HTR-8/SVneo (cell line): Measurements from ENCODE around the gene CDC42SE2.
"Not testable (repeated sequence)": the region's sequence is repeated elsewhere in the genome, so short reads cannot be mapped to it uniquely, and the experiment has no call there.

ENCODE experiments used
- DNase-seq: peaks from one replicate; pipeline ENCODE4 v3.0.0; 2011; ENCODE audit warnings: low spot score, mixed read lengths; ENCODE audit not compliant: insufficient read length
- FAIRE-seq: peaks from 2 replicates; lab custom pipeline; 2011; peaks lifted over from hg19 to GRCh38; lab: Jason Lieb, UNC

CDC42SE2 gene

DNA sequence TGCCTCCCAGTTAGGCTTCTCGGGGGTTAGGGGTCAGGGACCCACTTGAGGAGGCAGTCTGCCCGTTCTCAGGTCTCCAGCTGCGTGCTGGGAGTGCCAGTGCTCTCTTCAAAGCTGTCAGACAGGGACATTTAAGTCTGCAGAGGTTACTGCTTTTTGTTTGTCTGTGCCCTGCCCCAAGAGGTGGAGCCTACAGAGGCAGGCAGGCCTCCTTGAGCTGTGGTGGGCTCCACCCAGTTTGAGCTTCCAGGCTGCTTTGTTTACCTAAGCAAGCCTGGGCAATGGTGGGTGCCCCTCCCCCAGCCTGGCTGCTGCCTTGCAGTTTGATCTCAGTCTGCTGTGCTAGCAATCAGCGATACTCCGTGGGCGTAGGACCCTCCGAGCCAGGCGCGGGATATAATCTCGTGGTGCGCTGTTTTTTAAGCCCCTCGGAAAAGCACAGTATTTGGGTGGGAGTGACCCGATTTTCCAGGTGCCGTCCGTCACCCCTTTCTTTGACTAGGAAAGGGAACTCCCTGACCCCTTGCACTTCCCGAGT is 48.5 kb downstream of the CDC42SE2 start:
- not testable (repeated sequence) for FAIRE-seq, DNase-seq

DNA sequence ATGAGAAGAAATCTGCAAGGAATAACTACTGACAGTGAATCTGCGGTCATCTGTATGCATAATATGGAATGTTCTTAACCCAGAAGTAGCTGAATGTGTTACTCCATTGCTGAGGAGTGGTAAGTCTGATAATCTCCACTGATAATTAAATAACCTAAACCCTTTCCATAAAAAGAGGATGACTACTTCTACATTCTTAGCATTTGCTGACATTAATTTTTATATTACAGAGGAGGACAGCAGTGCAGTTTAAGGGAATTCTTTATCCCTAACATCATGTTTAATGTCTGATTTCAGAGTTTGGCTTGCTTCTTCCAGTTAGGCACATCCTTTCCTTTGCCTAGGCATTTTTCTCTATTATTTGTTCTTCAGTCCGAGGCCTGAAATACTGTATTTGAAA is 52.2 kb downstream of the CDC42SE2 start:
- no peak for DNase-seq
- FAIRE-seq, result no peak

GRCh38 chr5:131316822-131317221 is 53.0 kb downstream of the CDC42SE2 start:
- FAIRE-seq (no peak), DNase-seq (no peak)

DNA sequence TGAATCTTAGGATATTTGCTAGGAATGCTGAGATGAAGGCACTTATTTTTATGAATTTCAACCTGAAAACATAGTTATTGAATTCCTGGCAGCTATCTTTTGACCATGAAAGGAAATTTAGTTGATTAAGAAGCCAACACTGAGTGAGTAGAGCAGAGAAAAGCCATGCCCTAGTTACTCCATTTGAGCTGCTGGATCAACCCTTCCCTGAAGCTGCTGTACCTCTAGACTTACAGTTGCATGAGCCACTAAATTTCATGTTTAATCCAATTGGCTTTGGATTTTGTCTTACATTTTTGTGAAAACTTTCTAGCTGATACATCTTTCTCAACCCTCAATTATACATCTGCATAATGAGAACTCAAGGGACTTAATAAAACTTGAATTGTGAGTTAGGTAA is 54.6 kb downstream of the CDC42SE2 start:
- FAIRE-seq (no peak), DNase-seq (no peak)

DNA sequence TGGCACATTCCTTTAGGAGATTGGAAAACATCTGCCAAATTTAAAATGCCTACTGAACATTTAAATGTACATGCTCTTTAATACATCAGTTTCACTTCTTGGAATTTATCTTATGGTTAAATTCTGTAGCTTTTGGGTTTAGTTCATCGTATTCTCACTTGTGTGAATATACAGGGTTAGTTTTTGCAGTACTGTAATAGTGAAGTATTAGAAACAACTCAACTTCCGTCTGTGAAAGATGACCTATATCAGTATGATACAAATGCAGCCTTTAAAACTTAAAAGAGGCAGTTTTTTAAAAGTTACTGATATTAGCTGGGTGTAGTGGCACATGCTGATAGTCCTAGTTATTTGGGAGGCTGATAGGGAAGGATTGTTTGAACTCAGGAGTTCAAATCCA is 57.2 kb downstream of the CDC42SE2 start:
- DNase-seq (no peak), FAIRE-seq (no peak)

DNA sequence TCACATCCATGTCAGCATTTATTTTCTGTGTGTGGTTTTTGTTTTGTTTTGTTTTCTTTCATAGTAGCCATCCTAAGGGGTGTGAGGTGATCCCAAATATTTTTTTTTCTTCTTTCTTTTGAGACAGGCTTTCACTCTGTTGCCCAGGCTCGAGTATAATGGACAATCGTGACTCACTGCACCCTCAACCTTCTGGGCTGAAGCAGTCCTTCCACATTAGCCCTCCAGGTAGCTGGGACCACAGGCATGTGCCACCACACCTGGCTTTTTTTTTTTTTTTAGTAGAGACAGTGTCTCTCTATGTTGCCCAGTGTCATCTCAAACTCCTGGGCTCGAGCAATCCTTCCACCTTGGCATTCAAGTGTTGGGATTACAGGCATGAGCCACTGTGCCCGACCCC is 59.1 kb downstream of the CDC42SE2 start:
- DNase-seq (no peak), FAIRE-seq (no peak)

DNA sequence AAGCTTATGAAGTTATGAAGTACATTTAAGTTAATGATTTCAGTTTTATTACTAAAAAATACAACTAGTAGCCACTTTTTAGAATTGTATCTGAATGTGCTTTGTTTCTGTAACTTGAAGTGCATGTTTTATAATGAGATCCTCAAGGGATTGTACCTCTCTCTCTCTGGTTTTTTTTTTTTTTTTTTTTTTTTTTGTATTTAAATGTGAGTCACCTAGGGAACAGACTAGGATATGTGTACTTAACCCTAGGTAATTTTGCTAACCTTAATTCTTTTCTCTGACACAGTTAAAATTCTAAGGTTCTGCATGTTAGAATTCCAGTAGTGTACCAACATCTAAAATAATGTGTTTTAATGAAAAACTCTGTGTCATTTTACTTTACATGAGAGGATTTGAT is 59.5 kb downstream of the CDC42SE2 start:
- DNase-seq, result no peak

DNA sequence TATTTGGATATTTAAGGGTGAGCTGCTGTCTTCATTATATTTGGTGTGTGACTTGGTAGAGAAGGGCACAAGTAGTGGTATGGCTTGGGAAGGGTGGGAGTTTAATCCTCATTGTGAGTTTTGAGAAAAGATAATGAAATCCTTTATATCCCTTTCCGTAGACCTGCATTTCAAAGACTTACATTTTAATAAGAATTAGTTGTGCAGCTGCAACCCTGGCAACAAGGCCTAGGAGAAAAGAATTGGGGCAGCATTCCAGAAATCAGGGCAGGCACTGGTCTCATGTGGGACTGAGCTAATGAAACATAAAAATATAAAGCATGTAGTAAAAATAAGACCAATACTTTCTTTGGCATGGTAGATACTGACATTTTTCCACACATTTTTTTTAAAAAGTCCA is 60.5 kb downstream of the CDC42SE2 start:
- FAIRE-seq (no peak), DNase-seq (no peak)

More for the DNA sequence above, 59.5 kb downstream of the CDC42SE2 start:
- FAIRE-seq, result no peak

DNA sequence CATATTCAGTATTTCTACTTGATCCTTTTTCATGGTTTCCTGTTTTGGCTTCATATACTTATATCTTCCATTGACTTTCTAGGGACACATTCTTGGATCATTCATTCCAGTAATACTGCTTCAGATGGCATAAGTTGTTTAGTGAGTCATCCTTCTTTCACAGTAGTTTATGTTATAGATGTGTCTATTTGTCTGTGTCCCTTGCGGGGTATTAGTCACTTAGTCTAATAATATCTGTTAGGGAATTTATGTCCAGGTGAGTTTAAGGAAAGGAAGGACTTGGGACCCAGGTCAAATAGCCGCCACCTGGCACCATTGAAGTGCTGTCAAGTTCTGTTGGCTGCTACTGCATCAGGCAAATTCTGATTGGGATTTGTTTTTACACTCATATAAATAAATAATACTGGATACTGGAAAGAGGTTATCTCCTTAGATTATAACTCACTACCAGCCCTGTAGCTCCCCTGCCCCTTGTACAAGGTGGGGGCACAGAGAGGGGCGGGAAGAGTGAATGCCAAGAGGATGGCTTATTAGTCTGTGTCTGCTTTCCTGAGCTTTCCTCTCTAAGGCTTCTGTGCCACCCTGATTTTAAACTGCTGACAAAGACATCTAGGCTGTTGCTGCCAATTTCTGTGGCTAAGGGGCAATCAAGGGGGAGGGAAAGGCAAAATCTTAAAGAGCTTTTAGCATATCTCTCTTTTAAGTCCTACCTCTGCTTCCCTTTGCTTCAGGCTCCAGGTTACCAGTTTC is 64.9 kb downstream of the CDC42SE2 start:
- DNase-seq, result peak; percentile 54
- FAIRE-seq, result no peak

GRCh38 chr5:131329286-131329560 is 65.4 kb downstream of the CDC42SE2 start:
- DNase-seq (no peak), FAIRE-seq (no peak)

DNA sequence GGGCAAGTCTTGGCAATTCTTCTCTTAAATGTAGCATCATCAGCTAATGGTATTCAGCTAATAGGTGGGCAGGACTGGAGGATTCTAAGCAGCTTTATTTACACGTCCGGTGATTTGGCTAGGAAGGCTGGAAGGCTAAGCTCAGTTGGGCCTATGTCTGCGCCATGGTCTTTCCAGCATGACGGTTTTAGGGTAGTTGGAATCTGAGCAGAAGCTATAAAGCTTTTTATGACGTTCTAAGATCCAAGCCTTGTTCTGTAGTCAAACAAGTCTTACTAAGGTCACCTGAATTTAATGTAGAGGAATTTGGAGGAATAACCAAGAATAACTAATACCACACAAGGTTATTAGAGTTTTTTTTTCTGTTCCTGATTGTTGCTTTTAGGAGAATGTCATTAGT is 66.2 kb downstream of the CDC42SE2 start:
- DNase-seq, result no peak
- FAIRE-seq, result no peak

DNA sequence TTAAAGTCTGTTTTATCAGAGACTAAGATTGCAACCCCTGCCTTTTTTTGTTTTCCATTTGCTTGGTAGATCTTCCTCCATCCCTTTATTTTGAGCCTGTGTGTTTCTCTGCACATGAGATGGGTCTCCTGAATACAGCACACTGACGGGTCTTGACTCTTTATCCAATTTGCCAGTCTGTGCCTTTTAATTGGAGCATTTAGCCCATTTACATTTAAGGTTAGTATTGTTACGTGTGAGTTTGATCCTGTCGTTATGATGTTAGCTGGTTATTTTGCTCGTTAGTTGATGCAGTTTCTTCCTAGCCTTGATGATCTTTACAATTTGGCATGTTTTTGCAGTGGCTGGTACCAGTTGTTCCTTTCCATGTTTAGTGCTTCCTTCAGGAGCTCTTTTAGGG is 71.9 kb downstream of the CDC42SE2 start:
- not testable (repeated sequence) for DNase-seq, FAIRE-seq

- FAIRE-seq, result not testable (repeated sequence)
Measured at GRCh38 chr5:131336801-131337200, 72.9 kb downstream of the CDC42SE2 start.

GRCh38 chr5:131337240-131338050 is 73.6 kb downstream of the CDC42SE2 start:
- DNase-seq, FAIRE-seq: not testable (repeated sequence)

More at GRCh38 chr5:131336801-131337200, 72.9 kb downstream of the CDC42SE2 start:
- DNase-seq, result not testable (repeated sequence)

GRCh38 chr5:131338051-131338453 is 74.2 kb downstream of the CDC42SE2 start:
- DNase-seq, result no peak
- no peak for FAIRE-seq

GRCh38 chr5:131344288-131344687 is 80.4 kb downstream of the CDC42SE2 start:
- FAIRE-seq, DNase-seq: not testable (repeated sequence)

GRCh38 chr5:131346204-131346603 is 82.4 kb downstream of the CDC42SE2 start:
- not testable (repeated sequence) for DNase-seq, FAIRE-seq

GRCh38 chr5:131353991-131354390 is 90.1 kb downstream of the CDC42SE2 start:
- DNase-seq (no peak), FAIRE-seq (no peak)

DNA sequence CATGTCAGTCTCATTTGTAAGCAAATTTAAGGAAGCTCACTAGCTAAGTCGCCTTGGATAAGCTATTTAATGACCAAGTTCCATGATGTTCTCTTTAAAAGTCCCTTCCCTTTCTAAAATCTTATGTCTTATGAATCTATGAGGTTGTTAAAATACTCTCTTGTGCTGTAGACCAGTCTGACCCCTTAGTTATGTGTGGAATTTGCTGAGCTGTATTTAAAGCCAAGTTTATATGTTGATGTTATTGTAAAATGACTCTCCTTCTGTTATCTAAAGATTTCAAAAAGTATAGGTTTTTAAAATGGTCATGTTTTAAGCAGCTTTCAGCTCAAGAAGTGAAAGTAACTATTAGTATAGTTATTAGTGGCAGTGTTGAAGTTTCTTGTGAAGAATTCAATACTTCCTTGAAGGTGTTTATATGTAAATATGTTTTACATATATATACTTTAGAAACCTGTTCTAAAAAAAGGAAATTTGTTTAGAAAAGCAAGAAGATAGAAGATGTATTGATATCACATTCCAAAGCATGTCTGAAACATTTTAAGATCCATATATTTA is 92.2 kb downstream of the CDC42SE2 start:
- no peak for FAIRE-seq

GRCh38 chr5:131356619-131357018 is 92.8 kb downstream of the CDC42SE2 start:
- DNase-seq, result no peak
- no peak for FAIRE-seq

More for the DNA sequence above, 92.2 kb downstream of the CDC42SE2 start:
- peak; percentile 35 for DNase-seq
